ENCODE data around the gene CLDND2.
"Not testable (repeated sequence)": the region's sequence is repeated elsewhere in the genome, so short reads cannot be mapped to it uniquely, and the experiment has no call there.

Gene CLDND2

DNA sequence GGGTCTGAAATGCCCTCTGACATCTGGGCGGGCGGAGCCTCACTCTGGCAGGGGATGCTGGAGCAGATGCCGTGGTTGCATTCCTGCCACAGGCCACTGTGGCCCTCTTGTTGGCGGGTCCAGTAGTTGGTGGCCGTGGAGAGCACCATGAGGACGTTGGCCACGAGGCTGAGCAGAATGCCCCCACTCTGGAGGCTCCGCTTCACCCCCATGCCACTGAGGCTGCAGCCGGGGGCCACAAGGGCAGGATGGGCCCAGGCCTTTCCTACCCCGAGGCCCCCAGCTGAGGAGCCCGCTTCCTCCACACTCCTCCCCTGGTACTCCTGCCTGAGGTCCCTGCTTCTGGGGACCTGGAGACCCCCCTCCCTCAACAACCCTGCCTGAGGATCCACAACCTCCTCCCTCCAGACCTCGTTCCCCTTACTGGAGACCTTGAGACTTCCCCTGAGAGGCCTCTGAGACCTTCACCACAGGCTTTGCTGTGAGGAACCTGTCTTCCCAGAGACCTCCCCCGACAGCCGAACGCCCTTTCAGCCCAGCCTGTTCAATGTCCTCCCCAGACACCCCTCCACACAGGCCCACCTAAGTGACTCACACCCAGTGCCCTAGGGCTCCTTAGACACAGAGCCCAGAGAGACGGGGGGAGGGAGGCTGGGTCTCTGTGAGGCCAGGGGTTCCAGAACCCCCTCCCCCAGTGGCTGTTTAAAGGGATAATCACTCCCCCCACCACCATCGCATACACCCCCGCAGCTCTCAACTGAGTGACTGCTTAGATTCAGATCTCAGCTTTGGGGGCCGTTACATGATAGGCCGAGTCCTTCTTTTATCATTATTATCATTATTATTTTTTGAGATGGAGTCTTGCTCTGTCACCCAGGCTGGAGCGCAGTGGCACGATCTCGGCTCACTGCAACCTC, at the start of gene CLDND2:
TSS of gene CLDND2 (minus strand) at position 638 of the 917 bp plus-strand sequence. CDS start at position 212, 426 bp downstream.
- peak in 5 of 58 donors; percentile 27 to 59 (median 54) for DNase-seq

DNA sequence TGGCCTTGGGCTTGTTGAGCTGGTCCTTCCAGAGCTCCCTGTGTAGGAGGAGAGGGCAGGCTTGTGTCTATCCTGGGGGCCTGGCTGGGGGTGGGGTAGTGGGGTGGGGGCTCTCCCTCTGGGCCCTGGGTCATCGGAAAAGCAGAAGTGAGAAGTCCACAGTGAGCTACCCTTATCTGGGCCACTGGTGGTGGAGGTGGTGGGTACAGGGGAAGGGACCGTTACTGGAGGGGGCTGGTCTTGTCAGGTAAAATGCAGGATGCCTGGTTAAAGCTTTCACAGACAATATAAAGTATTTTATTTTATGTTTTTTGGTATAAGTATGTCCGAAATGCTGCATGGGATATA, 49.0 kb upstream of the CLDND2 start:
- no peak for DNase-seq

DNA sequence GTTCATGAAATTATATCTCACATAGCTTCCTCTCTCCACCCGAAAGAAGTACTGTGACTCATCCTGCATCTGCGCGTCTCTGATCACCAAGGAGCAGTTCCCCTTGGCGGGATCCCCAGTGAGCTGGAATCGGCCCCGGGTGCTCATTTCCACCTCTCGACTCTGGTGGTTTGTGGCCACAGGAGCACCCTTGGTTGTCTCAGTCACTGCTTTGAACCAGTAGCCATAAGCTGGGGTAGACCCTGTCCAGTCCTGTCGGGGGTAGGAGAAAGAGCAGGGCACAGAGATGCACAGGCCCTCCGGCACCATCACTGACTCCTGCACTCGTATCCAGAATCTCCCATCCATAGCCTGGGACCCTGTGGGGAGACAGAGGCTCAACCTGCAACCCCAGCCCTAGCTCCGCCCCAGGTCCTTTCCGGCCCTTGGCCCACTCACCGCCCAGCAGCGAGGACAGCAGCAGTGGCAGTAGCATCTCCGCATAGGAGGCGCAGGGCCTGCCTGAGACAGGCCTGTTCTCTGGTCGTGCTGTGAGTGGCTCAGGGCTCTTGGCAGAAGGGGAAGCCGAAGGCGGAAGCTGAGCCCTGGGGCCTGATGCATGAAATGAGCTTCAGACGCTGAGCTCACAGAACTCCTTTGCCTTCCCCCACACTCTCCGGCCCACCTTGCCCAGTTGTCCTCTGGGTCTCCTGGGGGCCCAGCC, 48.5 kb upstream of the CLDND2 start, which contains the start of gene SIGLEC10:
TSS of gene SIGLEC10 (minus strand) at position 536 of the 703 bp plus-strand sequence. CDS start at position 475, 61 bp downstream.
- DNase-seq, result peak in 28 of 58 donors; percentile 2 to 46 (median 18)

DNA sequence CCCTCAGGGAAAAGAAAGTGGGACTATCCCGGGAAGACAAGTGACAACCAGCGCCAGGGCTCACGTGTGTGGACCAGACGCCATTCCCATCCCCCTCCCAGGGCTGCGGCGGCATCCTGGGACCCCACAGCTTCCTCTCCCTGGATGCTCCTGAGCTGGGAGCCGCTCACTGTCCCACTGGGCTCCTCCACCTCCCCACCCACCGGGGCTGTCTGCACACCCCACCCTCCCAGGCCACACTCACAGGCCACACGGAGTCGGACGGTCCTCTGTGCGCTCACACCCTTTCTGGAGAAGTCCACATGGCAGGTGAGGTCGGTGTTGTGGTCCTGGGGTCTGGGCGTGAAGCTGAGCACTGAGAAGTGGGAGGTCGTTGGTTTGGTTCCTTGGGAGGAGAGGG, 47.6 kb upstream of the CLDND2 start:
- DNase-seq, result not testable (repeated sequence)

DNA sequence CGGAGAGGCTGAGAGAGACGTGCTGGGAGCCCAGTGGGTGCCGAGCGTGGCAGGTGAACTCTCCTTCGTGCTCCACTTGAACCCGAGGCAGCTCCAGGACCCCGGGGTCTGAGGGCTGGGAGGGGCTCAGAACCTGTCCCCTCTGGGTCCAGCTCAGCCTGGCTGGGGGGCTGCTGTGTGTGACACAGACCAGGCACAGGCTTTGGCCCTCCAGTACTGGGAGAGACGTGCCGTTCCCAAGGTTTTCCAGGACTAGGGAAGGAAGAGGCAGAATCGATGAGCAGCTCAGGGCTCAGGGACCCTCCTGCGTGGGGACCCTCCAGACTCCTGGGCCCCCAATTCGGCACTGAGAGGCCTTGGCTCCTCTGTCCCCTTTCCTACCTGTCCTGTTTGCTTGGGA, 46.4 kb upstream of the CLDND2 start:
- DNase-seq, result no peak

GRCh38 chr19:51410950-51411748, 42.3 kb upstream of the CLDND2 start:
- DNase-seq, result no peak

- peak in 2 of 58 donors; percentile 6 to 11 for DNase-seq
Measured at GRCh38 chr19:51407511-51408131, 38.8 kb upstream of the CLDND2 start.

DNA sequence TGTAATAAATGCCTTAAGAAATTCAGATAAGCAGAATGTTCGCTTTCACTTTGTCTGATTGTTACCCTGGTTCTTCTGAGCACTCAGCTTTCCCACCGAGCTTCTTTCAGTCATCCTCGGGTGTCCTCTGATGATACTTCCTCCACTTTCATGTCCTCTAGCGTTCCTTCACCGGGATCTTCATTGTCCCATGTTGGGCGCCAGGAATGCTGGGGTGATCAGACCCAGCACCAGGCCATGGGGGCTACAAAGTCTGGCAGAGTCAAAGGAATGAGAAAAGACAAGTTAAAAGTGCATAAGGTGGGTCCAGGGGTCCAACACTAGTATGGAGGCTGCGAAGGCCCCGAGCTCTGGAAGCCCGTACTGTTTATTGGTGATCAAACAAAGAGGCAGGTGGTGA, 33.3 kb upstream of the CLDND2 start:
- DNase-seq, result no peak

DNA sequence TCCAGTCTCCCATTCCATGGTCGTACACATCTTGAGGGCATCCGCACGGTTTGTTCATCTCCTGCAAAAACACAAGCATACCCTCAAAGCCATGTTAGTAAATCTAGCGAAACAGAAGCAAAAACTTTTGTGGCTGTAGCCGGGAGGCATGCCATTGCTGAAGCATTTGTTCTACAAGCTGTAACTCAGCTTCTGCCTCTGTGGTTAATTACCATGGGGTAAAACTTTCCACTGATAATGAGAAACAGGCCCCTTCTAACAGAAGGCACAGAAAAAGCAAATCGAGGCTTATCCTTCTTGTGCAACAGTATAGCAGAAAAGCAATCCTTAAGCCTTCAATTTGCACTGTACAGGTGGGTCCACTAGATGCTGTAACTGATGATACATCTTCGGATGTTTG, 31.1 kb upstream of the CLDND2 start:
- not testable (repeated sequence) for DNase-seq

DNA sequence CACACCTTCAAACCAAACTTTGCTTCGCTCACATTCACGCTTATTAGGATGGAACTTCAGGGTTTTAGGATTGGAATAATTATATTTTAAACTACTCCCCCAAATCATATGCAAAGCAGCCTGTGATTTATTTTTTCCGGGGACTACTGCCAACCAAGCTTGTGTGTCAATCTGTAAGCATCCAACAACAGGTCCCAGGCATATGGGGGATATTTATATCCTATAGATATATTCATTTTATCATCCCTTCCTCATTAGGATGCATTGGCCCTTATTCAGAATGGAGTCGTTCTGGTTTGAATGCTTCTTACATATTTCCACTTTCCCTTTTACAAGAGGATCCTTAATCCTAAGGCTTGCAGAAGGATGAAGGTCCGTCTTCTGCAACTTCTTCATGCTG, 30.4 kb upstream of the CLDND2 start:
- no peak for DNase-seq

DNA sequence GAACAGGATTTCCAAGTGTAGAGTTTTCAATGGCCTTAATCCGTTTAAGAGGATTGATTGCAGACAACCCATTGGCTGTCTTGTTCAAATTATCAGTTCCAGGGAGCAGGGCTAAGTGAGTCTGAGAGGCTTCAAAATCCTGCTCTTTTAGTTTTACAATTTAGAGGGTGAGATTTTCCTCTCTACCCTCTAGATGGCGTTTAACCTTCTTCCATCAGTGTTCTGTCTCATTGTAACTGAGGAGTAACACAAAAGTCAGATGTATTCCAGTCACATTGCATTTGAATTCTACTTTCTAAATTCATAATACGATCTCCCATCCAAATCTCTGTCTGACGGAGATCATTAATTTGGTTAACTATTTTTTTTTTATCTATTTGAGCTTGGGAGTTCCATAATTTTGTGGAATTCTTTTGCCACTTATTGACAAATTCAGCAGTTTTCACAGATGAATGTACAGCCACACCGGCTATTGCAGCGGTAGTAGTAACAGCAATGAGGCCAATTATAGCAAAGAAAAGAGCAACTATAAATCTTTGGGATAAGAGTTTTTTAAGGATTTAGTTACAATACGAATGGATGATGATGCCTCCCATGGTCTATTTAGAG, 29.4 kb upstream of the CLDND2 start:
- peak in 1 of 58 donors; percentile 6 for DNase-seq

DNA sequence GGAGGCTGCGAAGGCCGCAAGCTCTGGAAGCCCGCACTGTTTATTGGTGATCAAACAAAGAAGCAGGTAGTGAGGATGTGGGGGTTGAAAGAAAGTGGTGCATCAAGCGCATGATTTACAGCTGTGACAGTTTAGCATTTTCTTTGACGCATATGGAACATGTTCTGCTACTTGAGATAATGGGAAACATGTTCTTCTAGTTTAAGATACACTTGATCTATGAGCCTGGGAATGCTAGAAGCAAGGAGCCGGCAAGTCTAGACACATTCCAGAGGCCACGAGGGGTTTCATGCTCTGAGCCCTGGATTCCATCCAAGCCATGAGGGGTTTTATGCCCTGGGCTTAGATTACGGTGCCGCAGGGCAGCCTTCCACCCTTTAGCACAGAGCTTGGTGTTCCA, 28.6 kb upstream of the CLDND2 start:
- DNase-seq, result not testable (repeated sequence)

DNA sequence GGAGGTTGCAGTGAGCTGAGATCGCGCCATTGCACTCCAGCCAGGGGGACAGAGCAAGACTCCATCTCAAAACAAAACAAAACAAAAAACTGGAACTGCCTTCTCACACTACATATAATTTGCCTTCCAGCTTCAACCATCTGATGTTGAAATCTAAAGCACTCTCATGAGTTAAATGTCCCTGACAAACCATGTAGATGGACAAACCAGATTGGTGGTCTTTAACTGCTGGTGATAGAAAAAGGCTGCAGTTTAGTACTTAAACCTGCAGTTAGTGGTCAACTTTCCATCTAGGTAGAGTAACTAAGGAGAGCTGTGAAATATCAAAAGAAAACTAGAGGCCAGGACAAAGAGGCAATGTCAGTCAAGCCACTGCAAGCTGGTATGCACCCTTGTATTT, 27.4 kb upstream of the CLDND2 start:
- no peak for DNase-seq

- peak; percentile 43 to 97 (median 88) for DNase-seq
Measured at GRCh38 chr19:51394050-51394836, 25.4 kb upstream of the CLDND2 start.

GRCh38 chr19:51392701-51393100, 23.9 kb upstream of the CLDND2 start:
- no peak for DNase-seq

DNA sequence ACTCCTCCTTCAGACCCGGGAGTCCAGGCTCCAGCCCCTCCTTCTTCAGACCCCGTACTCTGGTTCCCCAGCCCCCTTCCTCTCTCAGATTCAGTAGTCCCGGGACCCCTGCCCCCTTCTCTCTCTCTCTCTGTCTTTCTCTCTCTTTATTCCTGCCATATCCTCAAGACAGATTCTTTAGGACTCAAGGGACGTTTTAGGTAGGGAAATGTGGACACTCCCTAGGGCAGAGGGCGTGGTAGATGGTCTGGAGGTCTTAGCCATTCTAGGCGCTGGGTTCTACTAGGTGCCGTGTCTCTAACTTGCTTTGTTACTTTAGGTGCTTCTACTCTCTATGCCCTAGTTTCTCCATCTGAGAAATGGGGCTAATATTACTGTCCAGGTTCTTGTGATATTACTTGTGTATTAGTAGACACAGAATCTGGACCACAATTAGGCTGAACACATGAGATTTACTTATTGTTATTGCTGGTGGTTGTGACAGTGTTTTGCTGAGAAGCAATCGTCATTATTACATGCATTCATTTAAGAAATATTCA, 22.3 kb upstream of the CLDND2 start:
- DNase-seq, result no peak

GRCh38 chr19:51389143-51389542, 20.3 kb upstream of the CLDND2 start:
- DNase-seq, result no peak

DNA sequence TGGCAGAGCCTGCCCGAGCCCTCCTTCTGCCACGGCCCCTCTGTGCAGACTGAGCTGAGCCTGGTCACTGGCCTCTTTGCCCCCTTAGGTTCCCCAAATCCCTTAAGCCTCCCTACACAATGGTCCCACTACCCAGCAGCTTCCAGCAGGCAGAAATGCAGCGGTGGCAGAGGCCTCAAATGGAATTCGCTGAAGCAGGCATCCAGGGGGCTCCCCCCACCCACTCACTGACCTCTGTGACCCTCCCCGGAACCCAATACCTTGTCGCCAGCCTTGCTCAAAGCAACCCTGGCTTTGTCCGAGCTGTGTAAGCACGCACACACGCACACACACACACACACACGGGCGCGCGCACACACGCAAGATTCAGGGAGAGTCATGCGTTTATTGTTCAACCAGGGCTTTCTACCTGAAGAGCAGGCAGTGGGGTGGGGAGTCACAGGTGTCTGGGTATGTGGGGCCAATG, 19.2 kb upstream of the CLDND2 start, which contains the start of gene LIM2:
TSS of gene LIM2 (minus strand) at position 51 of the 466 bp plus-strand sequence. CDS start 531 bp downstream, outside the sequence.
- no peak for DNase-seq

- DNase-seq, result no peak
Measured at GRCh38 chr19:51386882-51387520, 18.2 kb upstream of the CLDND2 start.
